Dermis microvascular lymphatic vessel endothelial cell (primary cell): ENCODE data around the gene PSMD14. TPM values are rescaled to one million over a fixed set of nuclear protein-coding genes. Genes with fewer than 3 reads are reported as not detected.
"Not testable (repeated sequence)": the region's sequence is repeated elsewhere in the genome, so short reads cannot be mapped to it uniquely, and the experiment has no call there.

Experiments
- DNase-seq, 2 donors: peaks; one replicate each; pipeline versions ENCODE4 v3.0.0 to v3.0.0-alpha.2; 2010; ENCODE audit warnings: low read depth in 2 of 2
- total RNA-seq: library from RNA; depleted of rRNA; stranded (reverse); fragments of >200 nt; gene quantifications from 2 replicates; pipeline ENCODE4 v1.2.1, GENCODE V29; 2014

Gene PSMD14
- total RNA-seq, result 57.8 and 79.3 TPM in 2 replicates

GRCh38 chr2:161308178-161308955, at the start of gene PSMD14:
Gene PSMD14 (plus strand): TSS chr2:161308425. CDS start chr2:161318826, 10,401 bp downstream.
- DNase-seq, result peak; percentile 86 to 97

- DNase-seq, result no peak
Observed at GRCh38 chr2:161265874-161266273, 42.4 kb upstream of the PSMD14 start.

DNA sequence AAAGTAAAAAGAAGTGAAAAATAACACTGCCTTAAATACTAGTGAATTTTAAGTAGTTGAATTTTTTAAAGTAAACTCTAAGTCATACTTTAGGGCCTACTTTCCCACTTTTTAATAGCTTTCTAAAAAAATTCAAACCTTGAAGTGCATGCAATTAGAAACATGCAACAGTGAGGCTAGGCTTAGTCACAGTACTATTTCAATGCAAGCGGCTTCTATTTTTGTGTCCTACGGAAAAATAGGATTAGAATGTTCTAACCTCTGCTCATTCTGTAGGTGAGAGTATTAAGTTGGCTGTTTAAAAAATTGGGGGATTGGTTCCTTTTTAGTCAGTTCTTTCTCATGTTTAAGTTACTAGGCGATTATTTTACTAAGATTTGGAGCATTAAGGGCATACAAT, 39.1 kb upstream of the PSMD14 start:
- no peak for DNase-seq

DNA sequence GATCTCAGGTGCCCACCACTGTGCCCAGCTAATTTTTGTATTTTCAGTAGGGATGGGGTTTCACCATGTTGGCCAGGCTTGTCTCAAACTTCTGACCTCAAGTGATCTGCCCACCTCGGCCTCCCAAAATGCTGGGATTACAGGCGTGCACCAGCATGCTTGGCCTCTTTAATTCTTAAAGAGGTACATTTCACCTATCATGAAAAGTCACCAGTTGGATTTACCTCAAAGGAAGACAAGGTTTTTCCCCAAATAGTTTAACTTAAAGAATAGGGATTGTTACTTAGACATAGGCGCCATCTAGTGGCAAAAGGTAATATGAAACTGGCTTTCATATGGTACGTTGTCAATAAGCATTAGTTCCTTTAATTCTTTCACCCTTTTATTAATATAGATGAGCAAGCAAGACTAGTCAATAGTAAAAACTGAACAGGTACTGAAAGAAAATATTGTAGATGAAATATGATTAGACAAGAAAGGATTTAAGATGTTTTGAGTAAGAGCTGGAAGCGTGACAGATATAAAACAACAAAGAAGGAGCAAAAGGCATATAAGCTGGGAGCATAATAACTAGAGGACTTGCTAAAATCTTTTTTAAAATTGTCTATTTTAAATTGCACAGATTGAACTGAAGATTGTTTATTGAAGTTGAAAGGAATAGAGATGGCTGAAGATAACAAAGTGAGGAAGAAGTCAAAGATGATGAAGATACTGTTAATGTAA, 35.0 kb upstream of the PSMD14 start:
- peak; percentile 50 to 72 for DNase-seq

DNA sequence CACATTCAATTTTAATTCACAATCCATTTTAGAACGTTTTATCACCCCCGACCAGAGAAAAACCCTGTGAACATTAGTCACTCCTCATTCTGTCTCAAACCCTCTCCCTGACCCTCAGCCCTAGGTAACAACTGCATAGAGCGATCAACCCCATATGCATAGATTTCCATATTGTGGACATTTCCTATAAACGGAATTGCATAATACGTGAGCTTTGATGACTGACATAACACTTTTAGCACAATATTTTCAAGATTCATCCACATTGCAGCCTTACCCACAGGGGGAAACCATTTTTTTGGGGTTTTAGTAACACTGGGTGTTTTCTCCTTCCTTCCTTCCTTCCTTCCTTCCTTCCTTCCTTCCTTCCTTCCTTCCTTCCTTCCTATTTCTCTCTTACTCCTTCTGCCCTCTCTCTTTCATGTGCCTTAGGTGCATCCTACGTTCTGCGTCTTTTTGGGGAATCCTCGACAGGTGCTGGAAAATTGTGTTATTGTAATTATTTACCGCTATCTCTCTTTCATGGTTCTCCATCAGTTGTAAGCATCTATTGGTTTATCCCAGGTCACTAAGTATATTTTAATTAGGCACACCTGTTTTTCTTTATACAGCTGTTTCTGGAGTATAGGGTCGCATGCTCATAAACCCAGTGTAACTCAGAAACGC, 29.5 kb upstream of the PSMD14 start:
- peak in 1 of 2 donors; percentile 12 for DNase-seq

DNA sequence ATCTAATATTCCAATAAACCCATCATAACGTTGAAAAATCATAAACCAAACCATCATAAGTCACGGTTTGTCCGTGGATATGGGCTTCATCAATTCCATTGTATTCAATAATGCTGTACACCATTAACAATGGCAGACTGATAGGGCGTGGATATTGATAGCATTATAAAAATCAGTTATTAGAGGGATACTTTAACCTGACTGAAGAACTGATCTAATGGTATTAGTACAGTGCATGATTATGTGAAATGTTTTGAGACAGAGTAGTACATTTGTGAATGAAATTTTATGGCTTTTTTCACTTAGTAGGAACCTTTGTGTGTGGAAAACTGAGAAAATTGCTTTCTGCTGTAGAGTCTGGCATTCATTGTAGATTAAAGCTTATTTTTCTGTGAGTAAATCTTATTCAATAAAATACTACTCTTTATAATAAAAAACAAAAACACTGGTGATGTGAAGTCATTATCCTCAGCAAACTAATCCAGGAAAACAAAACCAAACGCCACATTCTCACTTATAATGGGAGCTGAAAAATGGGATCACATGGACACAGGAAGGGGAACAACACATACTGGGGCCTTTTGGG, 28.9 kb upstream of the PSMD14 start:
- not testable (repeated sequence) for DNase-seq

GRCh38 chr2:161280906-161281323, 27.3 kb upstream of the PSMD14 start:
- DNase-seq, result peak in 1 of 2 donors; percentile 19

- DNase-seq, result not testable (repeated sequence)
Observed at GRCh38 chr2:161281615-161282310, 26.5 kb upstream of the PSMD14 start.

GRCh38 chr2:161282311-161282644, 25.9 kb upstream of the PSMD14 start:
- DNase-seq, result not testable (repeated sequence)

- no peak for DNase-seq
Observed at GRCh38 chr2:161283926-161284325, 24.3 kb upstream of the PSMD14 start.

- DNase-seq, result no peak
Observed at GRCh38 chr2:161303535-161304050, 4.6 kb upstream of the PSMD14 start.

DNA sequence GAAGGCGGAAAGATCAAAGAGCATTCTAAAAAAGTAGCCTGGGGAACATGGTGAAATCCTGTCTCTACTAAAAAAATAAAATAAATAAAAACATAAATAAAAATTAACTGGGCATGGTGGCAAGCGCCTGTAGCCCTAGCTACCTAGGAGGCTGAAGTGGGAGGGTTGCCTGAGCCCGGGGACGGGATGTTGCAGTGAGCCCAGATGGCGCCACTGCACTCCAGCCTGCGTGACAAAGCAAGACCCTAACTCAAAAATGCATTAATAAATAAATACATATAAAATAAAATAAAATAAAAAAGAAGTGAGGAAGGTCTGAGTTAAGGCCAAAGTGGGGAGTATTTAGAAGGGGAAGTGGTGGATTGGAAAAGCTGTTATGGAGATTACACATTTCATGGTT, 1.3 kb upstream of the PSMD14 start:
- no peak for DNase-seq

DNA sequence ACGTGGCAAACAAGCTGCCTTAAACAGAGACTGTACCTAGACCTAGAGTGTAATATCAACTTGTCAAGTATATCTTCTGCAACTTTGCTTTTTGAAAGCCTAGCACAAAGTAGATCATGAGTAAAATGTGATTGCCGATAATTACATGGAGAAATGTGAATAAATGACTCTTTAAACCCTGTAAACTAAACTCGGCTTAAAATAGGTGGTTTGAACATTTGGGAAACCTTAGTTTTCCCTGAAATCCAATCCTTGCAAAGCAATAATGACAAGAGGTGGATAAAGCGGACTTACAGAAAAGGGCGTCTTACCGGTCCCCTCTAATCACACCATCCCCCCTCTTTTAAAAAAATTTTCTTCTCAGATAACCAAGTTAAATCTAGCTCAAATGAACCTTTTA, 549 bp upstream of the PSMD14 start:
- DNase-seq, result peak in 1 of 2 donors; percentile 2

DNA sequence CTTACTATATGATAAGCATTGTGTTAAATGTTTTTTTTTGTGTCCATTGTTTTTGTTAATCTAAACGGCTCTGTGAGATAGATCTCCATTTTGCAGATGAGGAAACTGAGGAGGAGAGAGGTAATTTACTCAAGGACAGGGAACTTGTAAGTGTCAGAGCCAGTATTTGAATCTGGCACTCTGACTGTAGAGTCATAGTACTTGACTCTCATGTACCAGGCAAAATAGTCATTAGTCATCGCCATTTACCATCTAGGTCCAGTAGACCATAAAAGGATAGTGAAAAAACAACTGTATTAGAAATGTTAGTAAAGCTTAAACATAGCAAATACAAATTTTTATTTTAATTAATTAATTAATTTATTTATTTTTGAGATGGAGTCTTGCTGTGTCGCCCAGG, 4.8 kb downstream of the PSMD14 start:
- DNase-seq, result peak in 1 of 2 donors; percentile 24

DNA sequence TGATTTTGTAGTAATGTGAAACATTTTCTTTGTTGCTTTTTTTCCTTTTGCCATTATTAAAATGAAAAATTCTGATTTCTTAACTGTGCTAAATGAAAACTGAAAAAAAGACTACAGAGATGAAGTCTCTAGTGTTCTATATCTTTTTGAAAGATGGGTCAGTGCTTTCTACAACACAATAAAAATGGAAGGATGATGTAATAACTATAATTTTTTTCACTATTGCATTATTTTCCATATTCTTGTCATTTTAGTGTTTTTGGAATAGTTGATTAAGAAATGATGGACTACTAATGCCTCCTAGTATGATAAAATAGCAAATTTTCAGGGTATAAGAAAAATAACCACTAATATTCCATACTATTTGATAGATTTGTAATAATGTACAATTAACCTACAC, 7.2 kb downstream of the PSMD14 start:
- no peak for DNase-seq

DNA sequence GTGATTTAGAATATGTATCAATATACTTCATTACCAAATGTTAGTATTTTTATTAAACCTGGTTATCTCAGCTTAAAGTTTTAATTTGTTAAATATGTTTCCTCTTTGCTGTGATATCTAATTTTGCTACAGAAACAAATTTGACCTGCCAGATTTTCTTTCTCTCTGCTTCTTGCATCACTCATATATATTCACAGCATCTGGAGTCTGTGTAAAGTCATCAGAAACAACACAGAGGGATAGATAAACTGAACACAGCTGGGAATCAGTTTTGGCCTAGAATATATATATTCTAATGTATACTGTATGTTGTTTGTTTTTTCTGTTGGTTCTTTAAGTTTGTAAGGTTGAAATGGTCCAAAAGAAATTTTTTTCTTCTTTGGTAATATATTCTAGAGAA, 8.5 kb downstream of the PSMD14 start:
- DNase-seq, result no peak

GRCh38 chr2:161321944-161322648, 13.9 kb downstream of the PSMD14 start:
- DNase-seq, result no peak

GRCh38 chr2:161324876-161325275, 16.7 kb downstream of the PSMD14 start:
- no peak for DNase-seq

- DNase-seq, result no peak
Observed at GRCh38 chr2:161327582-161327981, 19.4 kb downstream of the PSMD14 start.

GRCh38 chr2:161332371-161332967, 24.2 kb downstream of the PSMD14 start:
- DNase-seq, result no peak
